GM18858 (cell line): ENCODE data around the gene UGT1A5.
"Not testable (repeated sequence)": the region's sequence is repeated elsewhere in the genome, so short reads cannot be mapped to it uniquely, and the experiment has no call there.

Experiments
- ATAC-seq: cut with Tn5 transposase; IDR thresholded peaks from one replicate; pipeline ENCODE4 v1.9.1; 2021; ENCODE audit not compliant: unreplicated experiment

UGT1A5 gene

GRCh38 chr2:233693963-233694362 lies 18.7 kb upstream of the UGT1A5 start:
- no peak for ATAC-seq

- ATAC-seq = no peak
Observed at GRCh38 chr2:233698740-233699139, 14.0 kb upstream of the UGT1A5 start.

GRCh38 chr2:233699424-233700027 lies 13.2 kb upstream of the UGT1A5 start:
- ATAC-seq = no peak

GRCh38 chr2:233700028-233700635 lies 12.6 kb upstream of the UGT1A5 start:
- ATAC-seq = no peak

- not testable (repeated sequence) for ATAC-seq
Observed at GRCh38 chr2:233700842-233701241, 11.9 kb upstream of the UGT1A5 start.

GRCh38 chr2:233702238-233702637 lies 10.5 kb upstream of the UGT1A5 start:
- no peak for ATAC-seq

- no peak for ATAC-seq
Observed at GRCh38 chr2:233705911-233706506, 6.7 kb upstream of the UGT1A5 start.

- ATAC-seq = no peak
Observed at GRCh38 chr2:233706720-233707119, 6.0 kb upstream of the UGT1A5 start.

GRCh38 chr2:233707940-233708644 lies 4.6 kb upstream of the UGT1A5 start:
- no peak for ATAC-seq

GRCh38 chr2:233708942-233709341 lies 3.8 kb upstream of the UGT1A5 start:
- ATAC-seq = no peak

GRCh38 chr2:233711312-233712008 lies 1.2 kb upstream of the UGT1A5 start:
- no peak for ATAC-seq

- ATAC-seq = no peak
Observed at GRCh38 chr2:233713262-233713615, 532 bp downstream of the UGT1A5 start.

- no peak for ATAC-seq
Observed at GRCh38 chr2:233714121-233714520, 1.4 kb downstream of the UGT1A5 start.

GRCh38 chr2:233718552-233718951 lies 5.8 kb downstream of the UGT1A5 start, which contains the start of gene UGT1A4:
Gene UGT1A4, plus strand, starts transcription at chr2:233718736. Its CDS starts 85 bp downstream, at chr2:233718821.
- no peak for ATAC-seq

GRCh38 chr2:233728723-233729301 lies 16.1 kb downstream of the UGT1A5 start, which contains the start of gene UGT1A3:
Gene UGT1A3, plus strand, starts transcription at chr2:233729042. Its CDS starts 85 bp downstream, at chr2:233729127.
- no peak for ATAC-seq

GRCh38 chr2:233736868-233737653 lies 24.4 kb downstream of the UGT1A5 start:
- not testable (repeated sequence) for ATAC-seq

- ATAC-seq = no peak
Observed at GRCh38 chr2:233740870-233741269, 28.2 kb downstream of the UGT1A5 start.

GRCh38 chr2:233743464-233744259 lies 31.0 kb downstream of the UGT1A5 start:
- no peak for ATAC-seq

- ATAC-seq = no peak
Observed at GRCh38 chr2:233745073-233745755, 32.5 kb downstream of the UGT1A5 start.
